K562 (cell line): ENCODE data around the gene YES1. TPM values are rescaled to one million over a fixed set of nuclear protein-coding genes. Genes with fewer than 3 reads are reported as not detected.

Experiments used
- ATAC-seq: fragments of 200-7000 bp; cut with Tn5 transposase; 3 replicates; pipeline ENCODE4 v1.9.1; 2020; ENCODE audit warnings: moderate library complexity
- BruUV-seq: library from RNA; stranded (reverse); fragments of 400-500 nt; replicated peaks from 2 replicates; lab custom pipeline; 2021; lab: Mats Ljungman, UMichigan
- CTCF ChIA-PET: fragments of 300-600 bp; formaldehyde crosslinking; extraction: SDS; loops from one replicate; lab custom pipeline; 2021; ENCODE audit warnings: low intra/inter-chr PET ratio; lab: Yijun Ruan, JAX
- POLR2A ChIA-PET: fragments of 300-600, 350-650 bp; sonication (Branson Sonifier 250); formaldehyde crosslinking; extraction: SDS; loops from one replicate; lab custom pipeline; 2021; ENCODE audit warnings: antibody characterized with exemption, inconsistent platforms; lab: Yijun Ruan, JAX
- DNase-seq, 4 experiments: peaks; one replicate each; pipeline versions ENCODE4 v3.0.0 to v3.0.0-alpha.2; 2011 to 2018; ENCODE audit warnings: low spot score in 3 of 4, mixed read lengths in 3 of 4; ENCODE audit errors: extremely low read depth in 1 of 4
- FAIRE-seq: peaks from 2 replicates; lab custom pipeline; 2011; peaks lifted over from hg19 to GRCh38; lab: Jason Lieb, UNC
- H2AFZ ChIP-seq: 2 replicates; pipeline ENCODE4 v1.6.0; 2011; ENCODE audit warnings: low read depth, low read length, control low read depth, inconsistent platforms
- H3K27ac ChIP-seq: fragments of 200-600 bp; 3 replicates; pipeline ENCODE4 v1.8.0; 2011; ENCODE audit warnings: low read depth, mild to moderate bottlenecking, control low read depth, inconsistent platforms, low read length, moderate library complexity, mixed read lengths; ENCODE audit errors: extremely low read depth
- H3K27me3 ChIP-seq, 2 experiments: fragments of 300-600 bp in 1 of 2; 2 replicates in 1 of 2; 3 replicates in 1 of 2; pipeline versions ENCODE4 v1.6.0 to v1.8.0; 2011; ENCODE audit warnings: inconsistent platforms in 2 of 2, low read length in 2 of 2, mild to moderate bottlenecking in 1 of 2, mixed read lengths in 1 of 2, moderate library complexity in 1 of 2; ENCODE audit not compliant: control insufficient read depth in 2 of 2, insufficient read depth in 2 of 2
- H3K36me3 ChIP-seq: fragments of 300-600 bp; 3 replicates; pipeline ENCODE4 v1.8.0; 2011; ENCODE audit warnings: mild to moderate bottlenecking, low read length, inconsistent platforms; ENCODE audit not compliant: control insufficient read depth, insufficient read depth
- H3K4me1 ChIP-seq, 2 experiments: fragments of 200-600 bp in 1 of 2; replicated peaks in 1 of 2; 2 replicates in 1 of 2; 3 replicates in 1 of 2; pipeline versions ENCODE4 v1.5.1 to v1.8.0; 2011; ENCODE audit warnings: inconsistent platforms in 2 of 2, low read length in 2 of 2, mild to moderate bottlenecking in 1 of 2, mixed read lengths in 1 of 2, moderate library complexity in 1 of 2; ENCODE audit not compliant: control insufficient read depth in 2 of 2, insufficient read depth in 2 of 2
- H3K4me2 ChIP-seq: 2 replicates; pipeline ENCODE4 v1.6.1; 2011; ENCODE audit warnings: low read length, control low read depth, inconsistent platforms, mixed read lengths; ENCODE audit not compliant: insufficient read depth
- H3K4me3 ChIP-seq: fragments of 200-600 bp; sonication (generic), shearing (Covaris generic); 2 replicates; pipeline ENCODE4 v1.5.1; 2016; ENCODE audit warnings: control low read depth, inconsistent platforms
- H3K79me2 ChIP-seq: fragments of 200-600 bp; 3 replicates; pipeline ENCODE4 v1.8.0; 2011; ENCODE audit warnings: low read length, inconsistent platforms; ENCODE audit not compliant: control insufficient read depth, insufficient read depth
- H3K9ac ChIP-seq, 2 experiments: 2 replicates each; pipeline versions ENCODE4 v1.6.0 to v1.6.1; 2011; ENCODE audit warnings: low read depth in 2 of 2, low read length in 2 of 2, control low read depth in 1 of 2, inconsistent platforms in 1 of 2, mild to moderate bottlenecking in 1 of 2, mixed read lengths in 1 of 2; ENCODE audit not compliant: insufficient read depth in 1 of 2
- H3K9me1 ChIP-seq: one replicate; pipeline ENCODE4 v1.6.0; 2011; ENCODE audit warnings: inconsistent platforms, mild to moderate bottlenecking, low read length, moderate library complexity; ENCODE audit not compliant: control insufficient read depth, insufficient read depth
- H3K9me3 ChIP-seq: replicated peaks from 2 replicates; pipeline ENCODE4 v1.5.1; 2011; ENCODE audit warnings: low read depth, low read length, inconsistent platforms; ENCODE audit not compliant: control insufficient read depth, insufficient read depth
- H4K20me1 ChIP-seq: replicated peaks from 2 replicates; pipeline ENCODE4 v1.6.1; 2011; ENCODE audit warnings: low read length, inconsistent platforms, mixed read lengths; ENCODE audit not compliant: control insufficient read depth, insufficient read depth
- FOXA3 ChIP-seq, 2 experiments: fragments of 450-650 bp in 1 of 2; sonication (generic) in 1 of 2; formaldehyde crosslinking; IDR thresholded peaks in 1 of 2; conservative IDR thresholded peaks in 1 of 2; 2 replicates each; pipeline versions ENCODE4 v1.4.0 to v1.8.0; 2020 to 2022; ENCODE audit warnings: mild to moderate bottlenecking in 2 of 2, missing genetic modification reagents in 1 of 2
- FOXP1 ChIP-seq: sonication (generic); formaldehyde crosslinking; IDR thresholded peaks from 2 replicates; pipeline ENCODE4 v1.8.0; 2022; ENCODE audit warnings: mild to moderate bottlenecking, missing genetic modification reagents
- KLF1 ChIP-seq: fragments of 450-650 bp; IDR thresholded peaks from 2 replicates; pipeline ENCODE4 v1.6.1; 2016; ENCODE audit warnings: missing genetic modification characterization, missing compliant biosample characterization
- NFIX ChIP-seq: fragments of 250-450 bp; sonication (Bioruptor Pico); IDR thresholded peaks from 2 replicates; pipeline ENCODE4 v1.4.0; 2020; ENCODE audit warnings: low read depth, mild to moderate bottlenecking, moderate library complexity
- RFX5 ChIP-seq: IDR thresholded peaks from 2 replicates; pipeline ENCODE4 v1.6.1; 2011; ENCODE audit warnings: low read depth, mild to moderate bottlenecking, improper control_type of control experiment, low read length
- TEAD4 ChIP-seq, 2 experiments: sonication (generic) in 1 of 2; formaldehyde crosslinking in 1 of 2; IDR thresholded peaks; 2 replicates each; pipeline versions ENCODE4 v1.6.1 to v1.8.0; 2012 to 2022; ENCODE audit warnings: borderline replicate concordance in 1 of 2, inconsistent platforms in 1 of 2, low read length in 1 of 2, mild to moderate bottlenecking in 1 of 2, missing genetic modification reagents in 1 of 2
- UBTF ChIP-seq, 2 experiments: IDR thresholded peaks; 2 replicates each; pipeline ENCODE4 v1.6.1; 2012; ENCODE audit warnings: improper control_type of control experiment in 2 of 2, low read depth in 2 of 2, low read length in 2 of 2, borderline replicate concordance in 1 of 2
- WGBS: fragments of 100-300 bp; shearing (Covaris generic); methylation state at CpG from one replicate; pipeline ENCODE4 v1.1.6; 2016; ENCODE audit warnings: low coverage, mixed read lengths; ENCODE audit not compliant: insufficient coverage; ENCODE audit errors: missing lambda C conversion rate; 5-methylcytosine and 5-hydroxymethylcytosine counted together
- in situ Hi-C: fragments of 300-500 bp; cut with MboI; formaldehyde crosslinking; loops from 4 replicates; pipeline ENCODE4 v1.15.0; 2018; ENCODE audit warnings: inconsistent platforms, mixed read lengths
- intact Hi-C: fragments of 100-400 bp; cut with micrococcal nuclease; formaldehyde crosslinking; loops from 2 replicates; pipeline ENCODE4 v1.14.2; 2022
- polyA plus RNA-seq, 8 experiments: library from polyadenylated mRNA; depleted of rRNA in 4 of 8; stranded (reverse) in 5 of 8; unstranded in 3 of 8; fragments of >200 nt; fragmentation: Nextera tagmentation in 2 of 8; fragmentation: Illumina TruSeq in 1 of 8; extraction: Ambion mirVana in 2 of 8; extraction: Trizol in 1 of 8; gene quantifications; 2 replicates each; pipeline versions ENCODE4 v1.2.1 to v1.2.3, GENCODE V29; 2011 to 2014; ENCODE audit warnings: inconsistent platforms in 1 of 8, missing spikeins in 1 of 8
- total RNA-seq, 7 experiments: library from RNA; depleted of rRNA in 6 of 7; stranded (reverse); fragments of >200 nt in 6 of 7; fragmentation: Illumina TruSeq in 2 of 7; extraction: Trizol in 2 of 7; gene quantifications; 2 replicates each; pipeline versions ENCODE4 v1.2.1 to v1.2.3, GENCODE V29; 2011 to 2021; ENCODE audit warnings: low replicate concordance in 1 of 7
- TF ChIP-seq, protein P1 (sequence below): fragments of 450-650 bp; IDR thresholded peaks from 2 replicates; pipeline ENCODE4 v1.6.1; 2017; ENCODE audit warnings: antibody characterized with exemption, mild to moderate bottlenecking

The YES1 gene
- total and polyA plus RNA-seq, 9 of the 15 experiments (the other 6 are each of a cell fraction or from before 2014, with no cell fraction given): 37.2 to 115 (median 77.7) TPM

GRCh38 chr18:774811-775210, 37.2 kb downstream of the YES1 start:
- Histone ChIP-seq H3K79me2 (peaks cover 99% of the 10 kb centered on the region), H3K4me3 (no peak overlapping the region), H3K9me3 (no peaks in the 10 kb centered on the region), H3K36me3 (peaks cover 48% of the 10 kb centered on the region), H3K9me1 (no peaks in the 10 kb centered on the region), H3K4me2 (peak overlapping the region; percentile 54), H3K27me3 (no peaks in the 10 kb centered on the region), H3K27ac (peak overlapping the region; percentile 67), H2AFZ (no peak overlapping the region), H3K4me1 (peaks cover 26 to 67% of the 10 kb centered on the region in 2 experiments), H4K20me1 (peaks cover 10% of the 10 kb centered on the region), H3K9ac (peak overlapping the region; percentile 15 to 27; a peak in 3 of 4 replicates)
- ChIA-PET CTCF (no interaction called here), POLR2A (interaction anchor here (1.1 to 6.4 kb wide), 2 partner anchors 7 to 25 kb away, joined by 4 to 34 read pairs; no protein-coding TSS in a partner anchor)
- WGBS: 44% methylated on average over 1 of the region's 1 CpG
- ATAC-seq (peak; percentile 64), FAIRE-seq (no peak), DNase-seq (peak in 1 of 4 experiments; percentile 52)
- intact Hi-C loops (loop anchor here (2.0 kb wide), 1 partner anchor 38 kb away; the partner anchor contains the start of gene YES1), in situ Hi-C loops (no loop called here)
- BruUV-seq: no TSS peak
- TF ChIP-seq TEAD4 (IDR thresholded peaks at IDR 0.05; ENCODE audit: low read length) (no peak), TEAD4 (CRISPR knock-in tag; IDR thresholded peaks at IDR 0.05; ENCODE audit: borderline replicate concordance) (0 out of 2 replicates have a peak, but pooled peaks have one; percentile 22), UBTF (IDR thresholded peaks at IDR 0.05; ENCODE audit: borderline replicate concordance in 1 of 2, low read depth in 2 of 2, low read length in 2 of 2) (no peak), NFIX (CRISPR knock-in tag) (no peak), RFX5 (no peak), FOXP1 (CRISPR knock-in tag) (0 out of 2 replicates have a peak, but pooled peaks have one; percentile 38), KLF1 (no peak), FOXA3 (CRISPR knock-in tag; conservative IDR thresholded peaks at IDR 0.05 in 1 of 2, IDR thresholded peaks at IDR 0.05 in 1 of 2) (0 out of 4 replicates have a peak, but pooled peaks of 1 of the 2 experiments have one; percentile 63)
- TF ChIP-seq, protein P1, sequence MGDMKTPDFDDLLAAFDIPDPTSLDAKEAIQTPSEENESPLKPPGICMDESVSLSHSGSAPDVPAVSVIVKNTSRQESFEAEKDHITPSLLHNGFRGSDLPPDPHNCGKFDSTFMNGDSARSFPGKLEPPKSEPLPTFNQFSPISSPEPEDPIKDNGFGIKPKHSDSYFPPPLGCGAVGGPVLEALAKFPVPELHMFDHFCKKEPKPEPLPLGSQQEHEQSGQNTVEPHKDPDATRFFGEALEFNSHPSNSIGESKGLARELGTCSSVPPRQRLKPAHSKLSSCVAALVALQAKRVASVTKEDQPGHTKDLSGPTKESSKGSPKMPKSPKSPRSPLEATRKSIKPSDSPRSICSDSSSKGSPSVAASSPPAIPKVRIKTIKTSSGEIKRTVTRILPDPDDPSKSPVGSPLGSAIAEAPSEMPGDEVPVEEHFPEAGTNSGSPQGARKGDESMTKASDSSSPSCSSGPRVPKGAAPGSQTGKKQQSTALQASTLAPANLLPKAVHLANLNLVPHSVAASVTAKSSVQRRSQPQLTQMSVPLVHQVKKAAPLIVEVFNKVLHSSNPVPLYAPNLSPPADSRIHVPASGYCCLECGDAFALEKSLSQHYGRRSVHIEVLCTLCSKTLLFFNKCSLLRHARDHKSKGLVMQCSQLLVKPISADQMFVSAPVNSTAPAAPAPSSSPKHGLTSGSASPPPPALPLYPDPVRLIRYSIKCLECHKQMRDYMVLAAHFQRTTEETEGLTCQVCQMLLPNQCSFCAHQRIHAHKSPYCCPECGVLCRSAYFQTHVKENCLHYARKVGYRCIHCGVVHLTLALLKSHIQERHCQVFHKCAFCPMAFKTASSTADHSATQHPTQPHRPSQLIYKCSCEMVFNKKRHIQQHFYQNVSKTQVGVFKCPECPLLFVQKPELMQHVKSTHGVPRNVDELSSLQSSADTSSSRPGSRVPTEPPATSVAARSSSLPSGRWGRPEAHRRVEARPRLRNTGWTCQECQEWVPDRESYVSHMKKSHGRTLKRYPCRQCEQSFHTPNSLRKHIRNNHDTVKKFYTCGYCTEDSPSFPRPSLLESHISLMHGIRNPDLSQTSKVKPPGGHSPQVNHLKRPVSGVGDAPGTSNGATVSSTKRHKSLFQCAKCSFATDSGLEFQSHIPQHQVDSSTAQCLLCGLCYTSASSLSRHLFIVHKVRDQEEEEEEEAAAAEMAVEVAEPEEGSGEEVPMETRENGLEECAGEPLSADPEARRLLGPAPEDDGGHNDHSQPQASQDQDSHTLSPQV: no peak
